ENCODE measurements around the gene NDRG4.

The NDRG4 gene

GRCh38 chr16:58495521-58496331 is 4.2 kb upstream of the NDRG4 start:
- DNase-seq, result no peak

GRCh38 chr16:58497468-58497867 is 2.5 kb upstream of the NDRG4 start:
- DNase-seq, result no peak

GRCh38 chr16:58497935-58498334 is 2.0 kb upstream of the NDRG4 start:
- no peak for DNase-seq

- DNase-seq, result no peak
Observed at GRCh38 chr16:58498341-58499091, 1.4 kb upstream of the NDRG4 start.

GRCh38 chr16:58499092-58499511 is 841 bp upstream of the NDRG4 start:
- DNase-seq, result no peak

GRCh38 chr16:58500430-58501241 is 693 bp downstream of the NDRG4 start:
- DNase-seq, result no peak

- DNase-seq, result no peak
Observed at GRCh38 chr16:58501242-58502131, 1.5 kb downstream of the NDRG4 start.

GRCh38 chr16:58502217-58502921 is 2.4 kb downstream of the NDRG4 start:
- no peak for DNase-seq

- no peak for DNase-seq
Observed at GRCh38 chr16:58503166-58503862, 3.4 kb downstream of the NDRG4 start.

GRCh38 chr16:58503863-58504688 is 4.1 kb downstream of the NDRG4 start:
- DNase-seq, result no peak

GRCh38 chr16:58506241-58507194 is 6.6 kb downstream of the NDRG4 start:
- DNase-seq, result no peak

GRCh38 chr16:58507195-58507962 is 7.4 kb downstream of the NDRG4 start:
- DNase-seq, result no peak

- DNase-seq, result no peak
Observed at GRCh38 chr16:58507963-58508670, 8.2 kb downstream of the NDRG4 start.

GRCh38 chr16:58508671-58509251 is 8.8 kb downstream of the NDRG4 start:
- no peak for DNase-seq

- no peak for DNase-seq
Observed at GRCh38 chr16:58509256-58510096, 9.5 kb downstream of the NDRG4 start.

Data from NCI-H2029 (cell line).